Activated CD4-positive, alpha-beta T cell treated with anti-CD3 and anti-CD28 coated beads, Interleukin-2, amount 50 U/mL, for 16 hours (primary cell): ENCODE results near the gene EPS8.

Source experiments
- DNase-seq: peaks from one replicate; pipeline ENCODE4 v3.0.0-alpha.2; 2020

EPS8 gene

DNA sequence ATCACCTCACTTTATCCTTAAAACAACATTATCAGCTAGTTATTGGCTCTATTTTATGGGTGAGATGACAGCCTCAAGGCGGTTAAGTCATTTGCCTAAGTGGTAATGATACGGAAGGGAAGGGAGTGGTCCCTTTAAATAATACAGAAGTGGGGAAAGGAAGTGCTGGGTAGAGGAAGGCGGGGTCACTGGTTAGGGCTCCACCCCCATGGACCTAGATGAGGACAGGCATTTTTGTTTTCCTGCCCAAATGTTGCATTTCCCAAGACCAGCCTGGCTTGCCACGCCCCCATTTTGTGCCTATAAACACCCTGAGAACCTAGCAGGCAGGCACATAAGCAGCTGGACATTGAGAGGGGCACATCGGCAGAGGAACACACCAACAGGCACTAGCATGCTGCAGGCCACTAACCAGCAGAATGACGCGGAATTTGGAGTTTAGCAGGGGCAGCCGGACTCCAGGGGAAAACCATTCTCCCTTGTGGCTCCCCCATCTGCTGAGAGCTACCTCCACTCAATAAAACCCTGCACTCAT lies 100.9 kb downstream of the EPS8 start:
- DNase-seq = no peak

DNA sequence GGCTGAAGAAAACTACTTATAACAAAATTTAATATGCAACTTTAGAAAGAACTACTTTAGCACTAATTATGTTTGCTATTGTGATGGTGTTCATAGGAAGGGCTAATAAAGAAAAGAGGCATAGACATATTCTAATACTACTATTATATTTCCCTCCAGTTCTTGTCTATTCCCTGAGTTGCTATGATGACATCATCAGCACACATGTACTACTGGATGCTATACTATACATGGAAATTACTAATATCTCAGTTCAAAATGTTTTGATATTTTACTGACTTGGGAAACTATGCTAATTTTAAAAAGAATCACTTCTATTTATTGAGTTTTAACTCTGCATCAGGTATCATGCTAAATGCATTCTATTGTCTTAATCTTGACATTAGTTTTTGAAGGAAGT lies 101.6 kb downstream of the EPS8 start:
- no peak for DNase-seq

DNA sequence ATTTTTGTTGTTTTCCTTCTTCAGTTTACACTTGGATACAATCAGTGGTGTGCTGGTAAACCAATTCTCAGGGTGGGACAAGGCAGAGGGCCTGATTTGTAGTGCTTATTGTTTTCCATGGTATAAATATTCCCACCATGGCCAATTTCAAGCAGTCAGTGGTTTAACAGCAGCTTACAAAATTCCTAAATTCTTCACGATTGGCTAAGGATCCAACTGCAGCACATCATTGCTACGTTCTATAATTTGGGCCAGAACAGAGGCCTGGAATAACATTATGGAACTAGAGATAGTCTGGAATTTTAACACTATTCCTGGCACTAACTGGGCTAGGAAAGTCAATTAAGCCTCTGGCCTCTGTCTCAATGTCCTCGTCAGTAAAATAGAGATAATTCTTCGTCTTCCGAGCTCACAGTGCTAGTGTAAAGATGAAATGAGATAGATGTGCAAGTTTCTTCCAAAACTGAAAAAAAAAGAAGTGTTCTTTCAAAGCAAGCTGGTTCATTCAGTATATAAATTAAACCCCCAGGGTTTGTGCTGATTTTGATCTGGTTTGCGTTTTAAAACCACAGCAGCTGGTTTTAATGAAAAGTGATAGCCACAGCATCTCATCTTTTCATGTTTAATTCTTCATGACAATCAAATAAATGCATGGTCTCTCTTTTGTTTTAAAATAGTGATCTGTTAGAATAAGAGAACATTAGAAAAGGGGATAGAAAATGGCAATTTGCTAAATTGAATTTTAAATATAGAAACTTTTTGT lies 104.1 kb downstream of the EPS8 start:
- no peak for DNase-seq

DNA sequence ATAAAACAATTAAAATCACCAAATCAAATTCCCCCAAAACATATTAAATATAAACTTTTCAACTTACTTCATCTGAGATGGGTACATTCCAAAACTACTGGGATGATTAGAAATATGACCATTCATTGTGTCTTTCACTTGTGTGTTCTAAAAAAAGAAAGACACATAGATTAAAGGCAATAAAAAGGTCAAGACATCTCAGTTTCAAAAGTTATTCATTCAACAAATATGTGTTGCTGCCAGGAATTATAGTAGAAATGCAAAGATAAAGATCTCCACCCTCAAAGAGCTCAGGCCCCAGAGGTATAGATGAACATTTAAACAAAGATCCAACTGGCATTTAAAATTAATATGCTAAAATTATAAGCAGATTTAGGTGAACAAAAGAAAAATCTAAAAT lies 106.4 kb downstream of the EPS8 start:
- no peak for DNase-seq

DNA sequence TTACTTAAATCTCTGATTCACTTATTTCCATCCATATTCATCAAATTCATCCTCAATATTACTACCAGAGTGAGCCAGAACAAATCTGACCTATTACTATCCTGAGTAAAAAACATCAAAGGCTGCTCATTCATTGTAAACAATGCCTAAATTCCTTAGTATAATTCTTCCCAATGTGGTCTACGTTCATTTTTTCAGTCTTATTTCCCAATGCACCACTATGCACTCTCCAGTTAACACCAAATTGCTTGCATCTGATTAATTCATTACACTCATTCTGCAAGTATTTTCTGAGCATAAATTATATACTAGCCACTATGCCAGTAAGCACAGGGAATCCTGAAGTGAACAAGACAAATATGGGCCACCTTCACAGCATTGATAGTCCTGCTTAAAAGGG lies 110.0 kb downstream of the EPS8 start:
- DNase-seq = no peak

DNA sequence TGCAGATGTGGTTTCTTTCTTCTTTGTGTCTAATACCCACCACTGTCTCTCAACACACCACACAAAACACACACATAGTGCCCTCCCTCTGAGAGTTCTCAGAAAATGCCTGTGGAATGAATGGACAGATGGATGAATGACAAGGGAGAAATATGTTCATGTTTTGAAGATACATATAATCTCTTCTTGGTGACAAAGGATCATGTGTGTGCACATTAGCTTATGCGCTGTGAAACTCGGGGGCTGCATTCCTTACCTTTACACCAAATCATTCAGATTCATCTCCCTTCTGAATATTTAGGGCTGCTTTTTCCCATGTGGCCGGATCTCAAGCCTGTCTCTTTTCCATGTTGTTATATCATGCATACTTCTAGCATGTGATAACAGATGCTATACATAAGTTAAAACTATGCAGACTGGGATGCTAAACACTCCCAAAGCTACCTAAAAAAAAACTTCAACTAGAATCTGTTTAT lies 111.4 kb downstream of the EPS8 start:
- no peak for DNase-seq

DNA sequence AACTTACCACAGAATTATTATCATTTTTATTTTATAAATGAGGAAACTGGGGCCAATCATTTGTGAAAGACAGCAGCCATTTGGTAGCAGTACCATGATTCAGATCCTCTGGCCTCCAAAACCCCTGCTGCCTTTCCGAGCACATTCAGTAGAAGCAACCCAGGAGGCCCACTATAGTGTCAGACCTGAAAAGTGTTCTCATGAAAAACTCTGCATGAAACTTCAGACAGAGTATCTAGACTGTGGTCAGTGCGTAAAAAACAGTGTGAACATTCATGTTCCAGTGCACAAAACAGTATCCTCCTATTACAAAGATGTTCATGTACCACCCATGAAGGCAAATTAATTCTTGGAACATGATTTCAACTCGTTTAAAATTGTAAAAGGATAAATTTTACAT lies 112.0 kb downstream of the EPS8 start:
- DNase-seq = no peak

DNA sequence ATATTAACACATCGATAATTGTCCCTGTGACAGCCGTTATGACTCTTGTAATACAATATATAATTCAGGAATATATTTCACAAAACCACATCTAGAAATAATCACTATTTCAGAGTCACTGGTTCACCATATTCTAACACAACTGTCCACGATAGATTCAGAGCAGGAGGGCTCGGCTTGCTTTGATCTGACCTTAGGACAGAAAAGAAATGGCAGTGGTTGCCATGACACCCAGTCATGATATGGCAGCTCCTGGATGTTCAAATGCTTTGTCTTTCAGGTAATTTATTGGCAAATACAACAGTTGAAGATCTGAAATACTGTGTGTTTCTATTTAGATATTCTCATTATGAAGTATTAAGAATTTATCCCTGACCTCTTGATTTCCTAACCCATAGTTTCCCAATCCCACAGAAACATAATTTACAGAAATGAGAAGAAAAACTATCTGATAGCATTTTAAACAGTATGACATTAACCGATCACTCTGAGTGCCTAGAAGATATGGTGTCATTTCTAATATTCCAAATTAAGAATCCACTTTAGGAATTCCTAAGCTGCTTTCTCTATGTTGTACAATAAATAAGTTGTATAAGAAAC lies 116.4 kb downstream of the EPS8 start:
- DNase-seq = no peak

DNA sequence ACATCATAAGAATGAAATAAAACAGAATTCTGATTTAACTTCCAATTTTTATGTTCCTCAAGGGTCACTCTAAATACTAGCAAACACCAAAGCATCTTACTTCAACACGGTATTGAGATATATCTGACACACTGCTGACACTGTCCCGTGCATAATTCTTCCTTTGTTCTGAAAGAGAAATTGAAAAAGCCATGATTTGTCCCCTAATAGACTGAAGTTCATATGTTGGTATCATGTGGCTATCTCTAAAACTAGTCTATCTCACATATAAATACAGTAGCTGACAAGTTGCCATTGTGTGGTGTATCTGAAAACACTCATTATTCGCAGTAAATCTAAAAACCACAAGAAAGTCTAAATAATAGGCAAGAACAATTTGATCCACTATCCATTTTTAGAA lies 118.4 kb downstream of the EPS8 start:
- DNase-seq = no peak

DNA sequence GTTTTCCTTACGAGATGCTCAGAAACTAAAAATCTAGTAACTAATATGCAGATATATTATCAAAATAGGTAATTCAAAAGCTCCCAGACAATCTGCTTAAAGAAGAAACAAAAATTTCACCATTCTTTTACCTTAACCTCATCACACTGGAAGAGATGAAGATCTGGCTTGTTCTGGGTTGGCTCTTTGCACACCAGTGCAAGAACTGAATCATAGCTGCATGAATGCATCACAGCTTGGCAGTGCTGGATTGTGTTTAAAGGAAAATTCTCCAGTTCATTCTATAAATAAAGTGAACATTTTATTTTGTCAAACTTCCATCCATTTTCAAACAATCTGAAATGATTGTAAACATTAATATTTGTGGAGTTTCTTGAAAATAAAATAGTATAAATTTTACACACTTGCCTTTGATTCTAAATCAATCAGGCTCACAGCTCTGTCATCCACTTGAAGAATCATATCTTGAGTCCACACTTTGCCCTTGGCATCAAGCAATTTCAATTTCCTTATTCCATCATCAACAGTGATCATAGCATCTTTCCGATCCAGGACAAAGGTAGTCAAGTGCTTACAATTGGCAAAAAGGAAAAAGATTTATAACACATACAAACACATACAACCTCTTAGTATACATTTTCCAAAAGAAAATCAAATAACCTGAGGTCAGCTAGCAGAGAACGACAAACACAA lies 119.8 kb downstream of the EPS8 start:
- DNase-seq = no peak

DNA sequence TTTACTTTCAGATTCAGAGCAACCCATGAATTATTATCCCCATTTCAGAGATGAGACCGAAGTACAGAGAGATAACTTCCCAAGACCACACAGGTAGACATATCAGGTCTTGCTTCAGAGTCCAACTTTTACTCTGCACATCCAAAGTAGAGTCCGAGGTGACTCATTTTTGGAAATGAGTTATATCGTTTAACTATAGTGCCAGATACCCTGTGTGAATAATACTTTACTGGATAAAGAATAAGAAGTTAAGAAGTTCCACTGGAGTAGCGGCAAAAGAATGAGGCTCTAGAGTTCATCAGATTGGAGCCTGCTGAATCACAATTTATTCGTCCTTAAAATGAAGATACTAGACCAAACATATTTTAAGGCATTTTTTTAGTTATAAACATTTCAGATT lies 124.7 kb downstream of the EPS8 start:
- no peak for DNase-seq

DNA sequence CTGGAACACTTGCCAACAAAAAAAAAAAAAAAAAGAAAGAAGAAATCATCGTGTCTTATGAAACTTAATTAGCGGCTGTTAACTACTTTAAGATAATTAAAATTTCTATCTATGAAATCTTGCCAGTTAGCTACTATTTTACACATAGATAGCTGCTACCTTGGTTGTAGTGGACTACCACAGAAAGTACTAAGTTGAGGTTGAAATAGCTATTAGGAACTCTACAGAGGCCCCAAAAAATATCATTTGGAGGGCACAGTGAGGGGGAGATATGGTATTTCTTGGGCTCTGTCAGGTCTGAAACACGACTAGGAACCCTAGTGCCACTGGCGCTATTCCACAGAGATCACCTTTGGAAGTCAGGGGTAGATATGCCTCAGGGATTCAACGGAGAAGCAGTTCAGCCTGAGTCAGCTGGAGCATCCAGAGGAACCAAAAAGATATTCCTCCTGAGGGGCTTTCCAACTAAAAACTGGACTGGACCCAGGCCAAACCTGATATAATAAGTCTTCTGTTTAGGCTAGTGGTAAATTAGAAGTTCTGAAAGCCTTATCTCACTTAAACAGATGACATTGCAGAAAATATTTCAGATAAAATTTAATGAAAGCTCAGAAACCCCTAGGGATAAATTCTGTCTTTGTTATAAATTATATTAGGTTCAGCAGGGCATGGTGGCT lies 126.1 kb downstream of the EPS8 start:
- DNase-seq = no peak

DNA sequence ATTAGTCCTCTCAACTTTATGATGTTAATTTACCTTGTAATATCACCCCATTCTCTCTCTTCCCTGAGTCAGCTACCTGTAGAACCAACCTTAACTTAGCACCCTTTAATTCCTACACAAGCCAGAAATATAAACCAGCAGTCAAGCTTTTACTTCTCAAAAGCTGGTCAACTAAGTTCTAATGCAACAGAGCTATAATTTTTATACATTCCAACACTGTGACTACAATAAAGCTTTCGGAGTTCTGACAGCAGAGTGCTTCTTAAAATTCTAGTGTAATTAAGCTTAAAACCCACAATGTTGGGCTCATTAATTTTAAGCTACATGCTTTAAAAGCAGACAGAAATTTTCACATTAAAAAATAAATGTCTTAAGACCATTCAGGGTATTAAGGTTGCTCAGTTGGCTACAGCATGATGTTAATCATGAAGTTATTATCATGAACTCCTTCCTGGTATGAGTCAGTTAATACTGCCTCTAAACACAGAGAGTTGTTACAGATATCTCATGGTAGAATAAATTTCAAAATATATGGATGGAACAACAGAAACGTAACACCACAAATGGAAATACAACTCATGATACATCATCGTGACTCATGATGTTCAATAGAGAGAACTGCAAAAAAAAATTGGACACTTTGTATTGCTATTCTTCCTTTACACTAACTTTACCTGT lies 126.7 kb downstream of the EPS8 start:
- no peak for DNase-seq

DNA sequence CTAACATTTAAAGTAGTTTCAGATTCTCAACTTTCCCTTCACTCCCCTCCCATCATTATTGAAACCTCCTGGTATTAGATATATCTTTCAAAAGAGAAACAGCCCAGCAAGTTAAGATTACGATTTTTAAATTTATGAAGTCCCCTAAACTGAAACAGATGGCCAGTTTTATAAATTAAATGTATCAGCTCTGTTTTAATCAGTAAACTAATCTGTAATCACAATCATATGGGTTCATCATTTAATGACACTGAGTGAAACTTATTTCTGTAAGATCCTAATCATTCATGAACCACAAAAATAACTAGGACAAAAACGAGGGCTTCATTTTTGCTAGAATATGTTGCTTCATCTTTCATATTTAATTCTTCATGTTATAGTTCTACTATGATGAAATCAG lies 137.8 kb downstream of the EPS8 start:
- no peak for DNase-seq

DNA sequence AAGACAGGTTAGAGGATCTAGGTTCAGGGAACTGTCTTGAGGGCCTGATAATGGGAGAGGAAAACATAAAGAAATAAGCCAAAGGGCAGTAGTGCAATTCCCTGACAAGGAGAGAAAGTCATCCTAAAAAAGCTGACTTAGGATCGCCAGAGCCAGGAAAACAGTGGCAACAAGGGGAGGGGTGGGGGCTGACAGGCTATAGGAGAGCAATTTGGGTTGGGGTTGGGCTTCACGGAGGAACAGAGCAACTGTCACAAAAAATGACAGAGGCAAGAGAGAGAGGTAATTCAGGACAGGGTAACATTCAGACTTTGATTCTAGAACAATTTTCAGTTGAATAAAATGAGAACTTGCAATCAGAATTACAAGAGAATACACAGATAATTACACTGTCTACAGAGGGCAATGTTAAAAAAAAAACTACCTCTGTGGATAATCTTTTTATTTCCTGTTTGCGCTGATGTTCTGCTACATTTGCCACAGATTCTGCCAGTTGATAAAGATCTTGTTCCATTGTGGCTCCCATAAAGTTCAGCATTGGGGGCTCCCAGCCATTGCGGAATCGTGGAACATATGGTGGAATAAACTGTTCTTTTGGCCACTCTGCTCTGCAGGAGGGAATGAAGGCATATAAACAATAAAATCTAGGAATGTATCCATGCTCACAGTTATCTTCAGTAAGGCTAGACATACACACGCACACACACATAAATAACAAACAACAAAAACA lies 138.6 kb downstream of the EPS8 start:
- no peak for DNase-seq

DNA sequence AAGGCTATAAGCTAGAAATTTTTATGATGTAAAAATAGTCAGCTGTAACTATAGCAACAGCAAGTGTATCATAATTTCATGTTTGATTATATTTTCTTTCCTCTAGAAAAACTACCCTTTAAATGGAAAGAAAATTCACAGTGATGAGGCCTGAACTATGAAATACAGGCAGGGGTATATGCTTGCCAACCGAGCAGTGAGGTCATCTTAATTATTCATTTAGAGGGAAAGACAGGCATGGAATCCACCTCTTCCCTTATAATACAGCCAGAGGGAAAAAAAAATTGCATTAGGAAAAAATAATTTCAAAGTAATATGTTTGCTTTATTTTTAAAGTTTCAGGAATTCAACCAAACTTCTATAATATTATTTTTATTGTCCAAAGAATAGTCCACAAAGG lies 139.8 kb downstream of the EPS8 start:
- no peak for DNase-seq

DNA sequence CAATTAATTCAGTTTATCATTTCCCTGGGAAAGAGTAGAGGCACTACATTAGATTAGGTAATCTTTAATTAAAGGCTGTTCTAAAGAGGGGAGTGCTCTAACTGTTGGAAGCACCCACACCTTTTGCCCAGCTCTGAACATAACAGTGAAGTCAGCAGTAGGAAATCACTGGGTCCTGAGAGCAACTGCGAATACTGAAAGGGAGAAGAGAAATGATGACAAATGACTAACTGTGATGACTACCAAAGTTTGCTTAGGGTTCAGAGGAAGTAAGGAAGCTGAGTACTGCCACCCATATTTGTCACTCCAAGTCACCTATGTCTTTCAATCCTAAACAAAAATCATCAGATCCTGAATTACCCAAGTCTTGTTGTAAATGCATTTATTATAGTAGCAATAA lies 140.6 kb downstream of the EPS8 start:
- DNase-seq = no peak

DNA sequence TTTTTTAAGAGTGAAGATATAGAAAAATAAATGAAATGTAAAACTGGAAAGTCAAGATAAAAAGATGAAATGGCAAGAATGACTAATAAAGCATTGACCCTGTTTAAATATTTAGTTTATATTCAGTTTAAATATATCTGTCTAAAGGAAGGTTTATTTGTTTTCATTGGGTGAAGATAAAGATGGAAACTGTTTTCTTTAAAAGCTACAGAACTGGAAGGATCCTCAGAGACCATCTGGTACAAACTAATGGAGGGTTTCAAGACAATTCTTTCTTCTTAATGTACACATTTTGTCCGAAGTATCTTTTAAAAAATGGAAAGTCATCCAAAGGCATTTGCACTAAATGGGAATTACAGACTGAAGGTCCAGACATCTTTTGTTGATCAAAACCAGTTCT lies 142.6 kb downstream of the EPS8 start:
- no peak for DNase-seq

DNA sequence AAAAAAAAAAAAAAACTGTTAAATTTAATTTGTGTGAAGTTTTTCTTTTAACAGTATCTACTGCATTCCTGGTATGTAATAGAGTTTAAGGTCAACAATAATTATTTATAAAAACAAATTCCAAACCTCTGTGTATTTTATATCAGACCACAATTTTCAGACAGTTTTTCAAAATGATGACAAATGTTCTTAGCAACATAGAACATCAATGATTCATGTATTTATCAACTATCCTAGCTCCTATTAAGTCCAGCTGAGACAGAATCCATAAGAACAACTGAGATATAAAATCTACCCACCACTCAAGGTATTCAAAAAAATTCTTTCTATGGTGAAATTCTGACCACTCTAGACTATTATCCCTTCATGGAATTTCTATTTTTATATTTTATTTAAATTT lies 144.5 kb downstream of the EPS8 start:
- DNase-seq = no peak

DNA sequence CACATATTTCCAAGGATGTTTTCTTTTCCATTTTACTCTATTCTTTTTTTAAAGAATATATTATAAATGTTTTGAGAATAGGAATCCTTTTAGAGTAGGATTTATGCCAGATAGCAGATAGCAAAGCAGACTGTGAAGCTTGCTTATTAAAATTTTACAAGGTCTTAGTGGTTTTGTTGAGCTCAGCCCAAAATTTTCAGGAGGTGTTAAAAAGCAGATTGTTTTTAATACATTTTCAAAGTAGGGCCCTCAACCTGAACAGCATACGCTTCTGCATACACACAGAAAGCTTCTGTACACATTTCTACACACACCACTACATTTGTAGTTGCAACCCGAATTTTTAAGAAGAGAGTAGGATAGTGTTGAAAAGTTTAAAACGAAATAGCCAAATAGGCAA lies 151.0 kb downstream of the EPS8 start:
- no peak for DNase-seq

DNA sequence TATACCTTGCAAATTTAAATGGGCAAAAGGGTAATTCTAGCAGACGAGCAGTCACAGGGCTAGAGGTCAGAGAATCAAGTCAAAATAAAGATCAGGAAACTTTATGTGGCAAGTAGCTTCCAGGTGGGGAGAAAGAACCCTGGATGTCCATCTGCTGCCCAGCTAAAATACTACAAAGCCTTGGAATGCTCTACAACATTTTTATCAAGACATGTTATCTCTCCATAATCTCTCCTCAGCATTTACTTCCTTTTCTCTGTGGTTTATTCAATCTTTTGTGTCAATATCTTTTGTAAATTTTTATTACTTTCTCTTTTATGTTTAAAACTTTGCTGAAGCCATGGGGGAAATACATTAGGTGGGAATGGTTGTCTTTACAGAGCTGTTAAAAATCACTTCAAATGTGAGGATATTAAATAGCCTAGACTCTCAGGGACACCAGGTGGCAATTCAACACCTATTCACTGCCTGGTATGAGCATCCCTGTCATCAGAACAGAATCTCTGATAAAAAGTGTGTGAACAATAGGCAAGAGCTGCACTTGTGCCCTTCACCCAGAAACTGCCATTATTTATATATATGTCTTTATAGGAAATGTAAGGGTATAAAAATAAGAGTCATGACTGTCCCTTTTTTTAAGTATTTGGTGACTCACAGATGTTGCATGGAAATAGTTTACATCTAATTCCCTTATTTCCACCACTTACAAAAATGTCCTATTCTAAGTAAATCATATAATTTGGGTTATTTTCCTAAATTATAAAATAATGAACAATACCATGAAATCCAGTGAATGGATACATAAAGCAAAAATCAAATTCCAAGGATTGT lies 152.9 kb downstream of the EPS8 start:
- no peak for DNase-seq
